PFSK-1 (cell line): ENCODE results near the gene ZBTB2.

Source experiments
- SIN3A ChIP-seq: IDR thresholded peaks from 2 replicates; pipeline ENCODE4 v1.6.1; 2012; ENCODE audit warnings: mild to moderate bottlenecking, low read length, moderate library complexity, borderline replicate concordance; ENCODE audit not compliant: insufficient read depth
- TF ChIP-seq, protein P1 (sequence below), 2 experiments: IDR thresholded peaks; 2 replicates each; pipeline versions ENCODE4 v1.6.1 to v1.8.0; 2011 to 2012; ENCODE audit warnings: low read depth in 2 of 2, low read length in 2 of 2, control low read depth in 1 of 2, inconsistent platforms in 1 of 2, mild to moderate bottlenecking in 1 of 2, moderate library complexity in 1 of 2; ENCODE audit not compliant: insufficient read depth in 1 of 2

- no peak for TF ChIP-seq SIN3A
- TF ChIP-seq, protein P1, sequence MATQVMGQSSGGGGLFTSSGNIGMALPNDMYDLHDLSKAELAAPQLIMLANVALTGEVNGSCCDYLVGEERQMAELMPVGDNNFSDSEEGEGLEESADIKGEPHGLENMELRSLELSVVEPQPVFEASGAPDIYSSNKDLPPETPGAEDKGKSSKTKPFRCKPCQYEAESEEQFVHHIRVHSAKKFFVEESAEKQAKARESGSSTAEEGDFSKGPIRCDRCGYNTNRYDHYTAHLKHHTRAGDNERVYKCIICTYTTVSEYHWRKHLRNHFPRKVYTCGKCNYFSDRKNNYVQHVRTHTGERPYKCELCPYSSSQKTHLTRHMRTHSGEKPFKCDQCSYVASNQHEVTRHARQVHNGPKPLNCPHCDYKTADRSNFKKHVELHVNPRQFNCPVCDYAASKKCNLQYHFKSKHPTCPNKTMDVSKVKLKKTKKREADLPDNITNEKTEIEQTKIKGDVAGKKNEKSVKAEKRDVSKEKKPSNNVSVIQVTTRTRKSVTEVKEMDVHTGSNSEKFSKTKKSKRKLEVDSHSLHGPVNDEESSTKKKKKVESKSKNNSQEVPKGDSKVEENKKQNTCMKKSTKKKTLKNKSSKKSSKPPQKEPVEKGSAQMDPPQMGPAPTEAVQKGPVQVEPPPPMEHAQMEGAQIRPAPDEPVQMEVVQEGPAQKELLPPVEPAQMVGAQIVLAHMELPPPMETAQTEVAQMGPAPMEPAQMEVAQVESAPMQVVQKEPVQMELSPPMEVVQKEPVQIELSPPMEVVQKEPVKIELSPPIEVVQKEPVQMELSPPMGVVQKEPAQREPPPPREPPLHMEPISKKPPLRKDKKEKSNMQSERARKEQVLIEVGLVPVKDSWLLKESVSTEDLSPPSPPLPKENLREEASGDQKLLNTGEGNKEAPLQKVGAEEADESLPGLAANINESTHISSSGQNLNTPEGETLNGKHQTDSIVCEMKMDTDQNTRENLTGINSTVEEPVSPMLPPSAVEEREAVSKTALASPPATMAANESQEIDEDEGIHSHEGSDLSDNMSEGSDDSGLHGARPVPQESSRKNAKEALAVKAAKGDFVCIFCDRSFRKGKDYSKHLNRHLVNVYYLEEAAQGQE (IDR thresholded peaks at IDR 0.05; ENCODE audit: insufficient read depth in 1 of 2, low read depth in 2 of 2, low read length in 2 of 2): no peak
Measured at GRCh38 chr6:151320140-151320539, 71.2 kb downstream of the ZBTB2 start.
